ENCODE results near the gene MYO7B. TPM values are rescaled to one million over a fixed set of nuclear protein-coding genes. Genes with fewer than 3 reads are reported as not detected.

Gene MYO7B
- total RNA-seq, 1 donor from 2014 or later, result 0.10 TPM

GRCh38 chr2:127591221-127591923, 55.9 kb downstream of the MYO7B start:
- no peak overlapping the region for H3K4me3 Mint-ChIP-seq
- H3K27me3 Mint-ChIP-seq (ENCODE audit: insufficient read depth), result peaks cover 4% of the 10 kb centered on the region
- peak; percentile 37 for DNase-seq (ENCODE audit: low spot score)
- no peaks in the 10 kb centered on the region for H3K4me1 Mint-ChIP-seq (ENCODE audit: low read depth)
- intact Hi-C loops (cut with micrococcal nuclease), result loop anchor here (1.0 to 5.0 kb wide), 2 partner anchors 58 to 106 kb away; no protein-coding TSS in a partner anchor
- H3K36me3 Mint-ChIP-seq (ENCODE audit: low read depth), result no peaks in the 10 kb centered on the region
- no peak overlapping the region for H3K27ac Mint-ChIP-seq
- H3K9me3 Mint-ChIP-seq, result no peaks in the 10 kb centered on the region

- no peak overlapping the region for H3K27ac Mint-ChIP-seq
- H3K4me1 Mint-ChIP-seq (ENCODE audit: low read depth), result peaks cover 1% of the 10 kb centered on the region
- intact Hi-C loops (cut with micrococcal nuclease), result loop anchor here (5.0 kb wide), 1 partner anchor 105 kb away; no protein-coding TSS in a partner anchor
- no peak for DNase-seq (ENCODE audit: low spot score)
- no peaks in the 10 kb centered on the region for H3K9me3 Mint-ChIP-seq
- no peaks in the 10 kb centered on the region for H3K36me3 Mint-ChIP-seq (ENCODE audit: low read depth)
- peaks cover 3% of the 10 kb centered on the region for H3K27me3 Mint-ChIP-seq (ENCODE audit: insufficient read depth)
- no peak overlapping the region for H3K4me3 Mint-ChIP-seq
These were observed 57.3 kb downstream of the MYO7B start for GRCh38 chr2:127592761-127593227.

- DNase-seq (ENCODE audit: low spot score), result no peak
- Mint-ChIP-seq H3K4me3 (no peak overlapping the region), H3K36me3 (ENCODE audit: low read depth) (no peaks in the 10 kb centered on the region), H3K27ac (no peak overlapping the region), H3K27me3 (ENCODE audit: insufficient read depth) (no peaks in the 10 kb centered on the region), H3K9me3 (no peaks in the 10 kb centered on the region), H3K4me1 (ENCODE audit: low read depth) (peaks cover 7% of the 10 kb centered on the region)
- intact Hi-C loops (cut with micrococcal nuclease), result loop anchor here (5.0 kb wide), 1 partner anchor 104 kb away; no protein-coding TSS in a partner anchor
These were observed 58.0 kb downstream of the MYO7B start for GRCh38 chr2:127593228-127594115.

- no peaks in the 10 kb centered on the region for H3K36me3 Mint-ChIP-seq (ENCODE audit: low read depth)
- H3K27ac Mint-ChIP-seq, result no peak overlapping the region
- H3K9me3 Mint-ChIP-seq, result no peaks in the 10 kb centered on the region
- H3K4me3 Mint-ChIP-seq, result no peak overlapping the region
- DNase-seq (ENCODE audit: low spot score), result no peak
- peaks cover 7% of the 10 kb centered on the region for H3K4me1 Mint-ChIP-seq (ENCODE audit: low read depth)
- intact Hi-C loops (cut with micrococcal nuclease), result loop anchor here (5.0 kb wide), 1 partner anchor 103 kb away; no protein-coding TSS in a partner anchor
- H3K27me3 Mint-ChIP-seq (ENCODE audit: insufficient read depth), result no peaks in the 10 kb centered on the region
These were observed 58.7 kb downstream of the MYO7B start for GRCh38 chr2:127594116-127594591.

GRCh38 chr2:127596311-127597045, 61.0 kb downstream of the MYO7B start:
- Mint-ChIP-seq H3K4me1 (ENCODE audit: low read depth) (peaks cover 7% of the 10 kb centered on the region), H3K36me3 (ENCODE audit: low read depth) (no peaks in the 10 kb centered on the region), H3K27ac (no peak overlapping the region), H3K4me3 (no peak overlapping the region), H3K9me3 (peaks cover 3% of the 10 kb centered on the region), H3K27me3 (ENCODE audit: insufficient read depth) (no peaks in the 10 kb centered on the region)
- no peak for DNase-seq (ENCODE audit: low spot score)
- intact Hi-C loops (cut with micrococcal nuclease), result no loop called here

GRCh38 chr2:127597046-127597983, 61.8 kb downstream of the MYO7B start:
- H3K27me3 Mint-ChIP-seq (ENCODE audit: insufficient read depth), result no peaks in the 10 kb centered on the region
- peaks cover 10% of the 10 kb centered on the region for H3K9me3 Mint-ChIP-seq
- intact Hi-C loops (cut with micrococcal nuclease), result no loop called here
- no peaks in the 10 kb centered on the region for H3K36me3 Mint-ChIP-seq (ENCODE audit: low read depth)
- H3K4me1 Mint-ChIP-seq (ENCODE audit: low read depth), result peaks cover 7% of the 10 kb centered on the region
- H3K27ac Mint-ChIP-seq, result no peak overlapping the region
- DNase-seq (ENCODE audit: low spot score), result no peak
- no peak overlapping the region for H3K4me3 Mint-ChIP-seq

GRCh38 chr2:127597984-127598380, 62.5 kb downstream of the MYO7B start:
- peaks cover 12% of the 10 kb centered on the region for H3K9me3 Mint-ChIP-seq
- H3K27me3 Mint-ChIP-seq (ENCODE audit: insufficient read depth), result no peaks in the 10 kb centered on the region
- peaks cover 7% of the 10 kb centered on the region for H3K4me1 Mint-ChIP-seq (ENCODE audit: low read depth)
- no peak overlapping the region for H3K27ac Mint-ChIP-seq
- intact Hi-C loops (cut with micrococcal nuclease), result no loop called here
- H3K4me3 Mint-ChIP-seq, result no peak overlapping the region
- no peak for DNase-seq (ENCODE audit: low spot score)
- peaks cover 1% of the 10 kb centered on the region for H3K36me3 Mint-ChIP-seq (ENCODE audit: low read depth)

GRCh38 chr2:127598711-127599110, 63.2 kb downstream of the MYO7B start:
- Mint-ChIP-seq H3K4me1 (ENCODE audit: low read depth) (peaks cover 7% of the 10 kb centered on the region), H3K27ac (no peak overlapping the region), H3K4me3 (no peak overlapping the region), H3K9me3 (peaks cover 17% of the 10 kb centered on the region), H3K27me3 (ENCODE audit: insufficient read depth) (no peaks in the 10 kb centered on the region), H3K36me3 (ENCODE audit: low read depth) (peaks cover 3% of the 10 kb centered on the region)
- intact Hi-C loops (cut with micrococcal nuclease), result no loop called here
- DNase-seq (ENCODE audit: low spot score), result no peak

GRCh38 chr2:127599211-127599610, 63.7 kb downstream of the MYO7B start:
- no peaks in the 10 kb centered on the region for H3K27me3 Mint-ChIP-seq (ENCODE audit: insufficient read depth)
- intact Hi-C loops (cut with micrococcal nuclease), result no loop called here
- H3K9me3 Mint-ChIP-seq, result peaks cover 17% of the 10 kb centered on the region
- no peak for DNase-seq (ENCODE audit: low spot score)
- H3K36me3 Mint-ChIP-seq (ENCODE audit: low read depth), result peaks cover 3% of the 10 kb centered on the region
- no peak overlapping the region for H3K27ac Mint-ChIP-seq
- peaks cover 9% of the 10 kb centered on the region for H3K4me1 Mint-ChIP-seq (ENCODE audit: low read depth)
- H3K4me3 Mint-ChIP-seq, result no peak overlapping the region

- intact Hi-C loops (cut with micrococcal nuclease), result no loop called here
- Mint-ChIP-seq H3K27me3 (ENCODE audit: insufficient read depth) (no peaks in the 10 kb centered on the region), H3K36me3 (ENCODE audit: low read depth) (peaks cover 3% of the 10 kb centered on the region), H3K27ac (no peak overlapping the region), H3K4me3 (no peak overlapping the region), H3K9me3 (peaks cover 17% of the 10 kb centered on the region), H3K4me1 (ENCODE audit: low read depth) (peaks cover 5% of the 10 kb centered on the region)
- DNase-seq (ENCODE audit: low spot score), result no peak
These were observed 69.5 kb downstream of the MYO7B start for GRCh38 chr2:127604986-127605385.

GRCh38 chr2:127605691-127606263, 70.3 kb downstream of the MYO7B start:
- DNase-seq (ENCODE audit: low spot score), result no peak
- peaks cover 3% of the 10 kb centered on the region for H3K36me3 Mint-ChIP-seq (ENCODE audit: low read depth)
- intact Hi-C loops (cut with micrococcal nuclease), result no loop called here
- H3K27ac Mint-ChIP-seq, result no peak overlapping the region
- H3K4me1 Mint-ChIP-seq (ENCODE audit: low read depth), result peaks cover 5% of the 10 kb centered on the region
- H3K27me3 Mint-ChIP-seq (ENCODE audit: insufficient read depth), result no peaks in the 10 kb centered on the region
- H3K9me3 Mint-ChIP-seq, result peaks cover 17% of the 10 kb centered on the region
- H3K4me3 Mint-ChIP-seq, result no peak overlapping the region

Data from activated T-helper 1 cell treated with anti-CD3 and anti-CD28 coated beads, Interleukin-12 subunit alpha, Interleukin-12 subunit beta, Interleukin-2, Interleukin-4 antibody, amounts not matched to agents 30 ng/mL and 10 ng/mL and 1 ng/mL, durations not matched to agents 14 hours and 24 hours and 36 hours (primary cell).